ENCODE measurements around the gene DPP6. TPM values are rescaled to one million over a fixed set of nuclear protein-coding genes. Genes with fewer than 3 reads are reported as not detected.

Gene DPP6
- total RNA-seq, 1 donor from 2014 or later, result not detected

GRCh38 chr7:154862153-154862791 is 810.1 kb downstream of the DPP6 start:
- no peak for TF ChIP-seq CTCF (IDR thresholded peaks at IDR 0.05; ENCODE audit: partially characterized antibody, unreplicated experiment)
- peaks cover 24% of the 10 kb centered on the region for H3K36me3 Mint-ChIP-seq (ENCODE audit: unreplicated experiment)
- DNase-seq, result no peak
- H3K4me1 Mint-ChIP-seq (ENCODE audit: low read depth, unreplicated experiment), result no peaks in the 10 kb centered on the region
- H3K4me3 Mint-ChIP-seq (ENCODE audit: unreplicated experiment), result no peak overlapping the region
- peaks cover 3% of the 10 kb centered on the region for H3K27me3 Mint-ChIP-seq (ENCODE audit: unreplicated experiment)
- no peak overlapping the region for H3K27ac Mint-ChIP-seq (ENCODE audit: unreplicated experiment)
- peaks cover 24% of the 10 kb centered on the region for H3K9me3 Mint-ChIP-seq (ENCODE audit: unreplicated experiment)

GRCh38 chr7:154863766-154864522 is 811.7 kb downstream of the DPP6 start:
- Mint-ChIP-seq H3K9me3 (ENCODE audit: unreplicated experiment) (peaks cover 24% of the 10 kb centered on the region), H3K27me3 (ENCODE audit: unreplicated experiment) (no peaks in the 10 kb centered on the region)

GRCh38 chr7:154864523-154864891 is 812.3 kb downstream of the DPP6 start:
- Mint-ChIP-seq H3K36me3 (ENCODE audit: unreplicated experiment) (peaks cover 26% of the 10 kb centered on the region), H3K27ac (ENCODE audit: unreplicated experiment) (no peak overlapping the region), H3K4me1 (ENCODE audit: low read depth, unreplicated experiment) (no peaks in the 10 kb centered on the region), H3K9me3 (ENCODE audit: unreplicated experiment) (peaks cover 26% of the 10 kb centered on the region), H3K27me3 (ENCODE audit: unreplicated experiment) (no peaks in the 10 kb centered on the region), H3K4me3 (ENCODE audit: unreplicated experiment) (no peak overlapping the region)
- TF ChIP-seq CTCF (IDR thresholded peaks at IDR 0.05; ENCODE audit: partially characterized antibody, unreplicated experiment), result no peak
- no peak for DNase-seq

More at GRCh38 chr7:154863766-154864522, 811.7 kb downstream of the DPP6 start:
- no peaks in the 10 kb centered on the region for H3K4me1 Mint-ChIP-seq (ENCODE audit: low read depth, unreplicated experiment)
- TF ChIP-seq CTCF (IDR thresholded peaks at IDR 0.05; ENCODE audit: partially characterized antibody, unreplicated experiment), result no peak
- H3K36me3 Mint-ChIP-seq (ENCODE audit: unreplicated experiment), result peaks cover 26% of the 10 kb centered on the region
- no peak for DNase-seq
- H3K27ac Mint-ChIP-seq (ENCODE audit: unreplicated experiment), result no peak overlapping the region
- no peak overlapping the region for H3K4me3 Mint-ChIP-seq (ENCODE audit: unreplicated experiment)

GRCh38 chr7:154865984-154866685 is 813.9 kb downstream of the DPP6 start:
- Mint-ChIP-seq H3K4me1 (ENCODE audit: low read depth, unreplicated experiment) (no peaks in the 10 kb centered on the region), H3K27ac (ENCODE audit: unreplicated experiment) (no peak overlapping the region), H3K4me3 (ENCODE audit: unreplicated experiment) (no peak overlapping the region), H3K9me3 (ENCODE audit: unreplicated experiment) (peaks cover 24% of the 10 kb centered on the region), H3K36me3 (ENCODE audit: unreplicated experiment) (peaks cover 25% of the 10 kb centered on the region), H3K27me3 (ENCODE audit: unreplicated experiment) (no peaks in the 10 kb centered on the region)
- TF ChIP-seq CTCF (IDR thresholded peaks at IDR 0.05; ENCODE audit: partially characterized antibody, unreplicated experiment), result no peak
- DNase-seq, result no peak

All from glutamatergic neuron (in vitro differentiated cells).